Adipose tissue (tissue), 3 donors: Measurements from ENCODE around the gene PGM2. TPM values are rescaled to one million over a fixed set of nuclear protein-coding genes. Genes with fewer than 3 reads are reported as not detected.

Source experiments
- H3K27ac ChIP-seq: one replicate; pipeline ENCODE4 v1.5.1; 2013; ENCODE audit warnings: low read depth, low read length
- WGBS, 3 donors: extraction: QIAGEN DNeasy Blood & Tissue Kit; methylation state at CpG; one replicate each; pipeline ENCODE4 v1.1.7; 2013; 5-methylcytosine and 5-hydroxymethylcytosine counted together
- polyA plus RNA-seq, 3 donors: library from polyadenylated mRNA; stranded (reverse); fragments of 200-250 nt; gene quantifications; one replicate each; pipeline ENCODE4 v1.2.3, GENCODE V29; 2013
- donor health status: healthy with polysubstance abuse.
- donor health status: Bipolar disorder and iron deficiency.
- donor health status: healthy.

Gene PGM2
- polyA plus RNA-seq, 3 donors: 4.7 to 10.5 (median 9.1) TPM

- WGBS, 3 donors: 61 to 71% (median 69%) methylated on average over 5 of the region's 5 CpGs
- H3K27ac ChIP-seq: no peak overlapping the region
Observed at GRCh38 chr4:37847311-37847884, 20.9 kb downstream of the PGM2 start.

GRCh38 chr4:37852376-37852775, 25.9 kb downstream of the PGM2 start:
- no peak overlapping the region for H3K27ac ChIP-seq
- WGBS, 3 donors: 91 to 93% (median 91%) methylated on average over 2 of the region's 2 CpGs

DNA sequence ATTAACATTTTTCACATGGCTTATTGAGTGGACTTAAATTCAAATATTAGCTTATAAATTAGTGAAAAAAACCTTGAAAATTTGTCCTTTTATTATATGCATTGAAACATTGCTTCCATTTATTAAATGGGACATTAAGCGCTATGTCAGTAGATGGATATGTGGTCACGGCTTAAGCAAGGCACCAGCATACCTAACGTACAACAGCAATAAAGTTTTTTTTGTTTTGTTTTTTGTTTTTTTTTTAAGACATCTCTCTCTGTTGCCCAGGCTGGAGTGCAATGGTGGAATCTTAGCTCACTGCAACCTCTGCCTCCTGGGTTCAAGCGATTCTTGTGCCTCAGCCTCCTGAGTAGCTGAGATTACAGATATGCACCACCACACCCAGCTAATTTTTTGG, 31.6 kb downstream of the PGM2 start:
- WGBS, 3 donors: 86 to 96% (median 96%) methylated on average over 4 of the region's 4 CpGs
- H3K27ac ChIP-seq: no peak overlapping the region

DNA sequence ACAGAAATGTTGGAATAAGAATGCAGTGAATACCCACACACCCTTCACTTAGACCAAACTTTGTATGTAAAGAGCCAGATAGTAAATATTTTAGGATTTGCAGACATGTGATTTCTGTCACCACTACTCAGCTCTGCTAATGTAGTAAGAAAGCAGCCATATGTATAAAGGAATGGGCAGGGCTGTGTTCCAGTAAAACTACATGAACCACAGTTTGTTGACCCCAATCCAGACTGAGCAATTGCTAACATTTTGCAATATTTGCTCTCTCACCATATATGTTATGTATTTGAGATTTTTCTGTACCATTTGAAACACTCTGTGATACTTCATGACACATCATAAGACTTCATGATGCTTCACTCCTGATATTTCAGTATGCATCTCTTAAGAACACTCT, 32.4 kb downstream of the PGM2 start:
- no peak overlapping the region for H3K27ac ChIP-seq

GRCh38 chr4:37860266-37860665, 33.8 kb downstream of the PGM2 start:
- H3K27ac ChIP-seq: no peak overlapping the region
- 94 to 100% (median 100%) methylated on average over 1 of the region's 1 CpG for WGBS, 3 donors

DNA sequence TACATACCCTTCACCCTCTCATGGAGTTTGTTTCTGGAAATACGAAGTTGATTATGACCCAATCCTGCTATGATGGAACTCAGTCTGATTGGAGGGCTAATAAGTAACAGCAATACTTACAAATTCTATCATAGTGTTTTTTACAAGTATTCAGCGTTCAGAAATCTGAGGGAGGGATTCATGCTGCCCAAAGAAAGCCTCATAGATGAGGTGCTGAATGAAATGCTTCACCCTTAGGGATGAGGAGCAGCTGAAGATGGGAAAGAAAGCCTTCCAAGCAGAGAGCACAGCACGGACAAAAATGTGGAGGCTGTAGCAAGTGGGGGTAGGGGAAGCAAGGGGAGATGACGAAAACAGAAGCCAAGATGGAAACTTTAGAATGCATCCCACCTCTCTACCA, 36.5 kb downstream of the PGM2 start:
- H3K27ac ChIP-seq: no peak overlapping the region
- 90 to 97% (median 95%) methylated on average over 4 of the region's 4 CpGs for WGBS, 3 donors

DNA sequence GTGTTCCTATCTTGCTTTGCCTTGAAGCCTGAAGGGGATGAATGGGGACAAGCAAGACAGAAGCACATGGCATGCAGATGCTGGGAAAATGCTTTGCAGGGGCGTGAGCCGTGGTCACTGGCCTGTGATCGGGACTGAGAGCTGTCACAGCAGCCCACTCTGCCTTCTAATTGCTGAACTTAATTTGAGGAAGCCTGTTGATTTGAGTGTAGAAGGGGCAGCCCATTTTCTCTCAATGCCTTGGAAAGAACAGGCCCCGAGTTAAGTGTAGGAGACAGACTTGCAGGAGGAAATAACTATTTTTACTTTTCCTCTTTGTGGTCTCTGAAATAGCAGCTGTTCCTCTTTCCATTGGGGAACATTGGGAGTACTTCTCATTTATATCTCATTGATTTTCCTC, 38.3 kb downstream of the PGM2 start:
- H3K27ac ChIP-seq: no peak overlapping the region
- WGBS, 3 donors: 48 to 95% (median 53%) methylated on average over 4 of the region's 4 CpGs

- no peak overlapping the region for H3K27ac ChIP-seq
- WGBS, 3 donors: 68 to 88% (median 74%) methylated on average over 3 of the region's 3 CpGs
Observed at GRCh38 chr4:37865450-37865849, 39.0 kb downstream of the PGM2 start.

DNA sequence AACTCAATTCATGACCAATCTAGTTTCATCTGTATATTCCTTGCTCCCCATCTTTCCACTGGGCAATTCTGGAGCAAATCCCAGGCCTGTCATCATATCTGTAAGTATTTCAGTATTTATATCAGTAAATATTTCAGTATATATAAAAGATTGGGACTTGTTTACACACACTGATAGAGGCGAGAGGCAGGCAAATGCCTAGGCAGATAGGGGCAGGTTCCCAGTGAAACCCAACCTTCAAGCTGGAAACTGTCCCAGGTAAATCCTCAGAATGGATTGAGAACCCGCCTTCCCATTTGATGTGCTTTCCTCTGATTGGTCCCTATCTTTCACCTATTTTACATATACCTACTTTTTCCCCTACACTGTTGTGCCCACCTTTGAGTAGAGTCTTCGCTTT, 40.6 kb downstream of the PGM2 start:
- 69 to 97% (median 90%) methylated on average over 3 of the region's 3 CpGs for WGBS, 3 donors

DNA sequence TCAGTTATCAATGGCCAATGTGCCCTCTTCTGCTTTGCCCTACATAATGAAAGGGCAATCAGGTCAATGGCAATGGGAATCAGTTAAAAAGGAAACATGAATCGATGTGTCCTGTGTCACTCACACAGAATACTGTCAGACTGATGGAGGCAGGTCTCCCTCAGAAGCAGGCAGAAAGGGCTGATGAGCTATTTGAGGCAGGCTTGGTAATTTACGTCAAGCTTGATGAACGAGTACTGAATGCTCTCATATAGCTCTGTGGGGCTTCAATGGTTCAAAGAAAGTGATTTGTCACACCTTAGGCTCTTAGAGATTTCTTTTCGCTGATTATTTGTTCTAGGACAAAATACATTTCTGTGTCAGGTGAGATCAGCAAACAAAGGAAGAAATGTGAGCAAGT, 41.8 kb downstream of the PGM2 start:
- 87 to 94% (median 92%) methylated on average over 4 of the region's 4 CpGs for WGBS, 3 donors
- H3K27ac ChIP-seq: no peak overlapping the region

More for the DNA sequence above, 40.6 kb downstream of the PGM2 start:
- no peak overlapping the region for H3K27ac ChIP-seq

- WGBS, 3 donors: 63 to 86% (median 68%) methylated on average over 1 of the region's 1 CpG
- H3K27ac ChIP-seq: no peak overlapping the region
Observed at GRCh38 chr4:37872310-37872988, 46.0 kb downstream of the PGM2 start.

DNA sequence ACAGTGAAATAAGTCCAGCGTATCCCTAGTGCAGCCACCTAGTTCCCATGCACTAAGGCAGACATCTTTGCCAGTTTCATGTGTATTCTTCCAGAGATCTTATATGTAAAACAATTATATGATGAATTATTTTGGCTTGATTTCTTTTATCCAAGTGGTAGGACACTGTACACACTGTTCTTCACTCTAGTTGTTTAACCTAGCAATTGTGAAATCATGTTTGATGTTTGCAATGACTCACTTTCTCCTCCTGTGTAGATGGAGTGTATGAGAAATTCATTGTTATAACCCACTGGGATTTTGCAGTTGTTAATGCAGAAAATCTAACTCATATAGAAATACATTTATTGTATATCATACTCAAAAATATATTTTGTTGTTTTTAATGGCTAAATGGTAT, 46.9 kb downstream of the PGM2 start:
- 79 to 83% (median 81%) methylated on average over 1 of the region's 1 CpG for WGBS, 3 donors
- H3K27ac ChIP-seq: no peak overlapping the region

- WGBS, 3 donors: 93 to 95% (median 95%) methylated on average over 2 of the region's 2 CpGs
- H3K27ac ChIP-seq: no peak overlapping the region
Observed at GRCh38 chr4:37876156-37876555, 49.7 kb downstream of the PGM2 start.

DNA sequence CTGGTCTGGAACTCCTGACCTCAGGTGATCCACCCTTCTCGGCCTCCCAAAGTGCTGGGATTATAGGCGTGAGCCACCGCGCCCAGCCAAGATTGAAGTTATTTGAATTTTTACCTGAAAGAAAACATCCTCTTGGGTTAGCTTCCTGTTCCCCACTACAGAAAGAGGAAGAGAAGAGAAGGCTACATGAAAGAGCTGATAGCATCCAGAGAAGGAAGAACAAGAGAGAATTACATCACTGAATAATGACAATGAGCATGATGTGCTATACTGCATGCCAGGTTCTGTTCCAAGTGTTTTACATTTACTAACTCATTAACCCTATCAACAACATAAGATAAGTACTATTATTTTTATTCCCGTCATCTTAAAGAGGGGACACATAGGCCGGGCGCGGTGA, 52.9 kb downstream of the PGM2 start:
- WGBS, 3 donors: 83 to 92% (median 92%) methylated on average over 8 of the region's 8 CpGs
- H3K27ac ChIP-seq: no peak overlapping the region

GRCh38 chr4:37881811-37882210, 55.3 kb downstream of the PGM2 start:
- WGBS, 3 donors: 61 to 78% (median 73%) methylated on average over 5 of the region's 5 CpGs
- no peak overlapping the region for H3K27ac ChIP-seq

GRCh38 chr4:37882665-37883296, 56.3 kb downstream of the PGM2 start:
- H3K27ac ChIP-seq: no peak overlapping the region
- WGBS, 3 donors: 53 to 64% (median 64%) methylated on average over 4 of the region's 4 CpGs

DNA sequence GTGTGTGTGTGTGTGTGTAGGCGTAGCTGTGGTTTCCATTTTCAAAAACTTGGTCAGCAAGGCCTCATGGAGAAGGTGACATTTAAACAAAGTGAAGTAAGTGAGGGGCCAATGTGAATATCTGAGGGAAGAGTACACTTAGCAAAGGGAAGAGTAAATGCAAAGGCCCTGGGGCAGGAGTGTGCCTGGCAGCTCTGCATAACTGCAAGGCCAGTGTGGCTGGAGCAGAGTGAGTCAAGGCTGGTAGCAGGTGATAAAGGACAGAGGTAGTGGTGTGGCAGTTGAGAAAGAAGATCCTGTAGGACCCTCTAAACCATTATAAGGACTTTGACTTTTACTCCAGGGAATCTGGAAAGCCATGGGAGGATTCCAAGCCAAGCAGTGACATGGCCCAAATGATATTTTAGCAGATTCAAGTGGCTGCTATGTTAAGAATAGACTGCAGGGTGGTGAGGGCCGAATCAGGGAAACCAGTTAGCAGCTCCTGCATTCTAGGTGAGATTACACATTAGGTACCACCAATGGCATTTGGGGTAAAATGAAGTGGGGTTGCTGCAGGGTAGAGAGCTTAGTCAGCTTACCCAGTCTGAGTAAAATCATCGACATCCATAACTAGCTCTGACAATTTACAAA, 58.5 kb downstream of the PGM2 start:
- 73 to 87% (median 80%) methylated on average over 3 of the region's 3 CpGs for WGBS, 3 donors

DNA sequence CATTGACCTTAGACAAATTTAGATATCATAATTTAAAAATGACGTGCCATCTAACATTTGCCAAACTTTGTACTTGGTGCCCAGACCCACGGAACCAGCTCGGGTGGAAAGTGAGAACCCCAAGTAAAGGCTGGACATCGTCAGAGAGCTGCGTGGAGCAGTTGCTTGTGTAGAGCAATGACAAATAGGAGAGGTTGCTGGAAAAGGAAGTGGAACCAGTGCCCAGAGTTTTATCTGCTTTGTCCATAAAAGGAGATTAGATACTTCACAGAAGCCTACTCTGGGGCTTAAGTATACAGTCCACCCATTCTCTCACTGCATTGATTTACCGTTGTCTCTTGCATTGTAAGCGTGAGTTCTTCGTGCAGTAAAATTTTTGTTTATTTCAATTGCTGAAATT, 59.0 kb downstream of the PGM2 start:
- 17 to 47% (median 37%) methylated on average over 8 of the region's 8 CpGs for WGBS, 3 donors
- no peak overlapping the region for H3K27ac ChIP-seq

More for the DNA sequence above, 58.5 kb downstream of the PGM2 start:
- no peak overlapping the region for H3K27ac ChIP-seq
